Endodermal cell (in vitro differentiated cells): ENCODE results near the gene SPRED1. TPM values are rescaled to one million over a fixed set of nuclear protein-coding genes. Genes with fewer than 3 reads are reported as not detected.

Experiments used
- DNase-seq: peaks from one replicate; pipeline ENCODE4 v3.0.0-alpha.2; 2017
- H3K27ac ChIP-seq: 2 replicates; pipeline ENCODE4 v1.5.1; 2013; ENCODE audit warnings: mild to moderate bottlenecking, low read depth, low read length, moderate library complexity
- H3K27me3 ChIP-seq: 2 replicates; pipeline ENCODE4 v1.6.1; 2013; ENCODE audit warnings: mild to moderate bottlenecking, low read length, moderate library complexity; ENCODE audit not compliant: insufficient read depth, control insufficient read depth, poor library complexity, severe bottlenecking
- H3K36me3 ChIP-seq: 2 replicates; pipeline ENCODE4 v1.7.0; 2013; ENCODE audit warnings: mild to moderate bottlenecking, low read length, moderate library complexity; ENCODE audit not compliant: control insufficient read depth, insufficient read depth
- H3K4me1 ChIP-seq: one replicate; pipeline ENCODE4 v1.7.0; 2013; ENCODE audit warnings: low read length; ENCODE audit not compliant: control insufficient read depth, insufficient read depth
- H3K4me3 ChIP-seq: 2 replicates; pipeline ENCODE4 v1.5.1; 2013; ENCODE audit warnings: mild to moderate bottlenecking, low read length, moderate library complexity
- H3K9ac ChIP-seq: 2 replicates; pipeline ENCODE4 v1.6.1; 2013; ENCODE audit warnings: mild to moderate bottlenecking, low read length, moderate library complexity; ENCODE audit not compliant: poor library complexity, severe bottlenecking; ENCODE audit errors: extremely low read depth
- H3K9me3 ChIP-seq: 2 replicates; pipeline ENCODE4 v1.6.1; 2013; ENCODE audit warnings: mild to moderate bottlenecking, low read length, moderate library complexity; ENCODE audit not compliant: control insufficient read depth
- H3K27ac Mint-ChIP-seq: 2 replicates; pipeline ENCODE4 v1.8.0; 2020; ENCODE audit warnings: mixed read lengths
- H3K27me3 Mint-ChIP-seq: 2 replicates; pipeline ENCODE4 v1.8.0; 2021; ENCODE audit warnings: mild to moderate bottlenecking, mixed read lengths; ENCODE audit not compliant: insufficient read depth
- H3K36me3 Mint-ChIP-seq: 2 replicates; pipeline ENCODE4 v1.8.0; 2020; ENCODE audit warnings: low read depth, mixed read lengths
- H3K4me1 Mint-ChIP-seq: 2 replicates; pipeline ENCODE4 v1.8.0; 2020; ENCODE audit warnings: mixed read lengths
- H3K4me3 Mint-ChIP-seq: 2 replicates; pipeline ENCODE4 v1.8.0; 2020; ENCODE audit warnings: mild to moderate bottlenecking, moderate library complexity, mixed read lengths
- H3K9me3 Mint-ChIP-seq: 2 replicates; pipeline ENCODE4 v1.8.0; 2020; ENCODE audit warnings: mild to moderate bottlenecking, mixed read lengths
- WGBS, 2 experiments: methylation state at CpG; one replicate each; pipeline versions ENCODE4 v1.1.5 to v1.1.7; 2013; ENCODE audit warnings: missing lambda C conversion rate in 2 of 2, mixed read lengths in 1 of 2; ENCODE audit not compliant: insufficient coverage in 1 of 2, insufficient read length in 1 of 2; 5-methylcytosine and 5-hydroxymethylcytosine counted together
- total RNA-seq, 2 donors: library from RNA; stranded (reverse); fragmentation: NEBNext Ultra II Directional in 1 of 2; extraction: Animal tissue kit (Norgen Biotek cat#: 25700) in 1 of 2; gene quantifications; 2 replicates in 1 of 2; 3 replicates in 1 of 2; pipeline ENCODE4 v1.2.1, GENCODE V29; 2021
- TF ChIP-seq, protein P1 (sequence below): fragments of 200-600 bp; sonication (generic); conservative IDR thresholded peaks from 2 replicates; pipeline ENCODE4 v1.5.0; 2021; ENCODE audit warnings: antibody characterized with exemption, mild to moderate bottlenecking

SPRED1 gene
- total RNA-seq, 2 donors from 2014 or later, result 50.8 to 61.7 TPM

GRCh38 chr15:38247336-38247735, 5.3 kb upstream of the SPRED1 start:
- Histone ChIP-seq H3K4me1 (peaks cover 23% of the 10 kb centered on the region), H3K4me3 (no peak overlapping the region), H3K9ac (no peak overlapping the region), H3K36me3 (no peaks in the 10 kb centered on the region), H3K27me3 (no peaks in the 10 kb centered on the region), H3K9me3 (no peaks in the 10 kb centered on the region), H3K27ac (no peak overlapping the region)
- H3K36me3 Mint-ChIP-seq, result no peaks in the 10 kb centered on the region
- H3K4me1 Mint-ChIP-seq, result peaks cover 71% of the 10 kb centered on the region
- H3K27me3 Mint-ChIP-seq, result no peaks in the 10 kb centered on the region
- DNase-seq, result no peak
- no peak overlapping the region for H3K4me3 Mint-ChIP-seq
- peaks cover 3% of the 10 kb centered on the region for H3K9me3 Mint-ChIP-seq
- H3K27ac Mint-ChIP-seq, result no peak overlapping the region
- TF ChIP-seq, protein P1, sequence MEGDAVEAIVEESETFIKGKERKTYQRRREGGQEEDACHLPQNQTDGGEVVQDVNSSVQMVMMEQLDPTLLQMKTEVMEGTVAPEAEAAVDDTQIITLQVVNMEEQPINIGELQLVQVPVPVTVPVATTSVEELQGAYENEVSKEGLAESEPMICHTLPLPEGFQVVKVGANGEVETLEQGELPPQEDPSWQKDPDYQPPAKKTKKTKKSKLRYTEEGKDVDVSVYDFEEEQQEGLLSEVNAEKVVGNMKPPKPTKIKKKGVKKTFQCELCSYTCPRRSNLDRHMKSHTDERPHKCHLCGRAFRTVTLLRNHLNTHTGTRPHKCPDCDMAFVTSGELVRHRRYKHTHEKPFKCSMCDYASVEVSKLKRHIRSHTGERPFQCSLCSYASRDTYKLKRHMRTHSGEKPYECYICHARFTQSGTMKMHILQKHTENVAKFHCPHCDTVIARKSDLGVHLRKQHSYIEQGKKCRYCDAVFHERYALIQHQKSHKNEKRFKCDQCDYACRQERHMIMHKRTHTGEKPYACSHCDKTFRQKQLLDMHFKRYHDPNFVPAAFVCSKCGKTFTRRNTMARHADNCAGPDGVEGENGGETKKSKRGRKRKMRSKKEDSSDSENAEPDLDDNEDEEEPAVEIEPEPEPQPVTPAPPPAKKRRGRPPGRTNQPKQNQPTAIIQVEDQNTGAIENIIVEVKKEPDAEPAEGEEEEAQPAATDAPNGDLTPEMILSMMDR, result no peak
- 94 to 100% methylated on average over 1 to 3 of the region's 3 CpGs for WGBS, 2 experiments

DNA sequence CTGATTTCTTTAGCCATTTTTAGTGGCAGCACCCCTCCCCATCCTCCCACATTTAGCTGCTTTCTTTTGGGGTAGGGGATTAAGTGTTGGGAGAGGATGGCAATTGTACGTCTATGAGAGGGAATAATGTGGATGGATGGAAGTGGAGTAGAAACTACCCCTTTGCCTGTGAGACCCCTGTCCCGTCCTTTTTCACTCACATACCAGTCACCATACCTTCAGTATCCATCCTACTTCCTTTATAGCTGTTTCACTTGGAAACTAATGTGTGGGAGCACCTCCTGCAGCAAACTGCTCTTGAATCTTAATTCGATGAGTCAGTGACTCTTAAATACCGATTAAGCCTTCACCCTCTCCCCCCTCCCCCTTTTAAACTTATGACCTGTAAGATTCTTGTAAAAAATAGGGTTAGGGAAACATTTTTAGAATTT, 730 bp downstream of the SPRED1 start:
- DNase-seq, result no peak
- H3K36me3 Mint-ChIP-seq, result peaks cover 2% of the 10 kb centered on the region
- H3K4me3 ChIP-seq, result peak overlapping the region; percentile 99
- peak overlapping the region; percentile 97 for H3K4me3 Mint-ChIP-seq
- H3K4me1 ChIP-seq, result peaks cover 15% of the 10 kb centered on the region
- H3K27me3 ChIP-seq, result no peaks in the 10 kb centered on the region
- H3K4me1 Mint-ChIP-seq, result peaks cover 57% of the 10 kb centered on the region
- H3K9me3 Mint-ChIP-seq, result no peaks in the 10 kb centered on the region
- no peaks in the 10 kb centered on the region for H3K27me3 Mint-ChIP-seq
- peak overlapping the region; percentile 79 for H3K9ac ChIP-seq
- TF ChIP-seq, protein P1, result no peak
- H3K27ac ChIP-seq, result no peak overlapping the region
- peaks cover 5% of the 10 kb centered on the region for H3K36me3 ChIP-seq
- peak overlapping the region; percentile 91 for H3K27ac Mint-ChIP-seq
- 0% methylated on average over 3 of the region's 4 CpGs; no CpG with 5 or more reads in 1 of the 2 experiments for WGBS, 2 experiments
- no peaks in the 10 kb centered on the region for H3K9me3 ChIP-seq

- H3K4me1 ChIP-seq, result peaks cover 15% of the 10 kb centered on the region
- no peaks in the 10 kb centered on the region for H3K9me3 Mint-ChIP-seq
- H3K27me3 Mint-ChIP-seq, result no peaks in the 10 kb centered on the region
- H3K4me1 Mint-ChIP-seq, result peaks cover 50% of the 10 kb centered on the region
- no peaks in the 10 kb centered on the region for H3K9me3 ChIP-seq
- peaks cover 2% of the 10 kb centered on the region for H3K36me3 Mint-ChIP-seq
- peak overlapping the region; percentile 99 for H3K4me3 ChIP-seq
- H3K27me3 ChIP-seq, result no peaks in the 10 kb centered on the region
- WGBS, 2 experiments, result 2 to 4% methylated on average over 8 to 12 of the region's 15 CpGs
- H3K9ac ChIP-seq, result peak overlapping the region; percentile 79
- peak; percentile 61 for DNase-seq
- TF ChIP-seq, protein P1, result no peak
- peak overlapping the region; percentile 91 for H3K27ac Mint-ChIP-seq
- H3K4me3 Mint-ChIP-seq, result peak overlapping the region; percentile 97
- H3K27ac ChIP-seq, result peak overlapping the region; percentile 40
- peaks cover 5% of the 10 kb centered on the region for H3K36me3 ChIP-seq
Measured at GRCh38 chr15:38254051-38254883, 1.6 kb downstream of the SPRED1 start.
